ENCODE results near the gene TEN1.

Gene TEN1

DNA sequence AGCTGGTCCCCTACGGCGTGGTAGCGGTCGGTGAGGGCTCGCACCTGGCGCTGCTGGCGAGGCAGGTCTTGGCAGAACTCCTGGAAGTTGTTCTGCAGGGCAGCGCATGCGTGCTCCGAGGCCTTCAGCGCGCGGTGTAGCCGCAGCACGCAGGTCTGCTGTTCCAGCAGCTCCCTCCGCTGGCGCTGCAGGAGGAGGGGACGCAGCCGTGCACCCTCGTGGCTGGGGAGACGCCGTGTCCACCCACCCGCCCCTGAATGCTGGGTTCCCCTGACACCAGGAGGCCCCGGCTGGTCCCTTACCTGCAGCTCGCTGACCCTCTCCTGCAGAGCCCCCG lies 35.9 kb downstream of the TEN1 start:
- Histone ChIP-seq H3K79me2 (ENCODE audit: insufficient read depth, low read length) (no peaks in the 10 kb centered on the region), H3F3A (ENCODE audit: insufficient read depth) (no peaks in the 10 kb centered on the region), H3K36me3 (ENCODE audit: low read length) (no peaks in the 10 kb centered on the region), H3K4me2 (ENCODE audit: low read depth, low read length, poor library complexity, severe bottlenecking) (no peak overlapping the region), H3K27ac (ENCODE audit: low read depth, low read length) (no peak overlapping the region), H2AFZ (ENCODE audit: low read depth, low read length, severe bottlenecking) (no peak overlapping the region), H3K9me3 (ENCODE audit: insufficient read depth, low read length) (no peaks in the 10 kb centered on the region), H3K4me3 (ENCODE audit: insufficient read depth, low read length, poor library complexity, severe bottlenecking) (no peak overlapping the region), H3K9ac (ENCODE audit: low read length) (no peak overlapping the region), H3K27me3 (ENCODE audit: low read length) (no peaks in the 10 kb centered on the region), H3K9me2 (replicated peaks; ENCODE audit: insufficient read depth, low read length) (no peaks in the 10 kb centered on the region), H4K20me1 (ENCODE audit: low read depth, low read length) (no peaks in the 10 kb centered on the region)
- TF ChIP-seq CTCF (IDR thresholded peaks at IDR 0.05; ENCODE audit: insufficient read depth, low read length, poor library complexity, severe bottlenecking) (no peak), EZH2phosphoT487 (conservative IDR thresholded peaks at IDR 0.05; ENCODE audit: low read length) (no peak)

DNA sequence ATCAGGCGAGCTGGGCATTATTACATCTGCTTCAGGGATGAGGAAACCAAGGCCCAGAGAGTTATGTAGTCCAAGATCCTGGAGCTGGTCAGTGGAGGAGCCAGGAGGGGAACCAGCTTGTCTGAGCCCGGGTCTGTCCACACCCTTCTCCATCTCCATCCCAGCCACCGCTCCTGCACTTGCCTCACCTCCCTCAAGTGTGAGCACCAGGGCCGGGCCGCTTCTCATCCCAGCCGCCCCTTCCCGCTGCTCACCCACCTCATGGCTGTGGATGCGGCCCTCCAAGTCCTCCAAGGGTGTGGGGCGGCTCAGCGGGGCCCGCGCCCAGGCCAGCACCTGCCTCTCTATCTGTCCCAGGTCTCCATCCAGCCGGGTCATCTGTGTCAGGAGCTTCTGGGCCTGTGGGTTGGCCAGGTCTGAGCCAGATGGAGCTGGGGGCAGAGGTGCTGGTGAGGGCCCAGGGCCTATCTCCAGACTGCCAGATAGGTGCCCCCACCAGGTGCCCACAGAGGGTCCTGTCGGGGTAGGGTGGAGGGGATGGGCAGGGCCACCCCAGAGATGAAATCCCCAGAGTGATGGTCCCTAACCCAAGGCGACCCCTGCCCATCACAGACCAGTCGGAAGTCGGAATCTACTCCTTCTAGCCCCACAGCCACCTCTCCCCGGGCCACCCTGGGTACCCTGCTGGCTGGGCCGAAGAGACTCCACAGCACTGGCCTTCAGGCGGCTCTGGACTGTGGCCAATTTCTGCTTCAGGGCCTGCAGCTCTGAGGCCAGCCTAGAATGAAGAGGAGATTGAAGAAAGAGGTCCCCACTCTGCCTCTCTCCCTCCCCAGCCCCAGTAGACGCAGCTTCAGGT lies 38.7 kb downstream of the TEN1 start:
- Histone ChIP-seq H3K27me3 (ENCODE audit: low read length) (no peaks in the 10 kb centered on the region), H3K9ac (ENCODE audit: low read length) (no peak overlapping the region), H3K36me3 (ENCODE audit: low read length) (no peaks in the 10 kb centered on the region), H3K9me3 (ENCODE audit: insufficient read depth, low read length) (no peaks in the 10 kb centered on the region), H3K9me2 (replicated peaks; ENCODE audit: insufficient read depth, low read length) (no peaks in the 10 kb centered on the region), H3F3A (ENCODE audit: insufficient read depth) (0 out of 2 replicates have a peak, but pooled peaks cover 4% of the 10 kb centered on the region), H3K4me3 (ENCODE audit: insufficient read depth, low read length, poor library complexity, severe bottlenecking) (no peak overlapping the region), H3K4me2 (ENCODE audit: low read depth, low read length, poor library complexity, severe bottlenecking) (no peak overlapping the region), H4K20me1 (ENCODE audit: low read depth, low read length) (no peaks in the 10 kb centered on the region), H3K27ac (ENCODE audit: low read depth, low read length) (no peak overlapping the region), H2AFZ (ENCODE audit: low read depth, low read length, severe bottlenecking) (no peak overlapping the region), H3K79me2 (ENCODE audit: insufficient read depth, low read length) (no peaks in the 10 kb centered on the region)
- TF ChIP-seq EZH2phosphoT487 (conservative IDR thresholded peaks at IDR 0.05; ENCODE audit: low read length) (no peak), CTCF (IDR thresholded peaks at IDR 0.05; ENCODE audit: insufficient read depth, low read length, poor library complexity, severe bottlenecking) (no peak)

DNA sequence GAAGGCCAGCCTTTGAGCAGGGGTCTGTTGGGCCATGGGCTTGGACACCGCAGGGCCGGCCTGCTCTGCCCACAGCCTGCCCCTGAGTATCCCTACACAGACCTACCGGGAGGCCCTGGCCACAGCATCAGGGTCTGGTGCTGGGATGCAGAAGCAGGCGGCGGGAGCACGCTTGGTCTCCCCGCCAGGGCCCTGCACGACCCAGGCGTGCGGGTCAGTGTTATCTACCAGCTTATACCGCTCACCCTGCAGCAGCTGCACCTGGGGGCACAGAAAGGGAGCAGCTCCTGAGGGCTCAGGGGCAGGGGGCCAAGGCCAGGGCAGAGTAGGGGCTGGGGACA lies 39.3 kb downstream of the TEN1 start:
- no peak overlapping the region for H2AFZ ChIP-seq (ENCODE audit: low read depth, low read length, severe bottlenecking)

More for the DNA sequence above, 39.3 kb downstream of the TEN1 start:
- H3K4me3 ChIP-seq (ENCODE audit: insufficient read depth, low read length, poor library complexity, severe bottlenecking): no peak overlapping the region
- no peaks in the 10 kb centered on the region for H3K36me3 ChIP-seq (ENCODE audit: low read length)
- H3K9me2 ChIP-seq (replicated peaks; ENCODE audit: insufficient read depth, low read length): no peaks in the 10 kb centered on the region
- H4K20me1 ChIP-seq (ENCODE audit: low read depth, low read length): no peaks in the 10 kb centered on the region
- H3K27me3 ChIP-seq (ENCODE audit: low read length): no peaks in the 10 kb centered on the region
- no peaks in the 10 kb centered on the region for H3K79me2 ChIP-seq (ENCODE audit: insufficient read depth, low read length)
- H3K9me3 ChIP-seq (ENCODE audit: insufficient read depth, low read length): no peaks in the 10 kb centered on the region
- TF ChIP-seq CTCF (IDR thresholded peaks at IDR 0.05; ENCODE audit: insufficient read depth, low read length, poor library complexity, severe bottlenecking) (no peak), EZH2phosphoT487 (conservative IDR thresholded peaks at IDR 0.05; ENCODE audit: low read length) (no peak)
- no peak overlapping the region for H3K4me2 ChIP-seq (ENCODE audit: low read depth, low read length, poor library complexity, severe bottlenecking)
- no peak overlapping the region for H3K27ac ChIP-seq (ENCODE audit: low read depth, low read length)
- no peak overlapping the region for H3K9ac ChIP-seq (ENCODE audit: low read length)
- 0 out of 2 replicates have a peak, but pooled peaks cover 4% of the 10 kb centered on the region for H3F3A ChIP-seq (ENCODE audit: insufficient read depth)

Measured in SU-DHL-6 (cell line).